HepG2 (cell line): Measurements from ENCODE around the gene ZNF239. TPM values are rescaled to one million over a fixed set of nuclear protein-coding genes. Genes with fewer than 3 reads are reported as not detected.

Experiments
- ATAC-seq: fragments of 200-7000 bp; cut with Tn5 transposase; 3 replicates; pipeline ENCODE4 v1.9.1; 2020; ENCODE audit warnings: mild to moderate bottlenecking, moderate library complexity
- BruUV-seq: library from RNA; stranded (reverse); fragments of 400-500 nt; replicated peaks from 2 replicates; lab custom pipeline; 2021; lab: Mats Ljungman, UMichigan
- CTCF ChIA-PET: fragments of 300-600 bp; formaldehyde crosslinking; extraction: SDS; loops from one replicate; lab custom pipeline; 2021; ENCODE audit warnings: low total read pairs, inconsistent platforms, low intra/inter-chr PET ratio; lab: Yijun Ruan, JAX
- POLR2A ChIA-PET: fragments of 350-600 bp; sonication (Branson Sonifier 250); formaldehyde crosslinking; loops from one replicate; lab custom pipeline; 2020; ENCODE audit warnings: antibody characterized with exemption, inconsistent platforms; lab: Yijun Ruan, JAX
- DNase-seq: peaks from one replicate; pipeline ENCODE4 v3.0.0-alpha.2; 2015; ENCODE audit warnings: low spot score
- FAIRE-seq: peaks from 3 replicates; lab custom pipeline; 2011; peaks lifted over from hg19 to GRCh38; lab: Jason Lieb, UNC
- H2AFZ ChIP-seq: one replicate; pipeline ENCODE4 v1.6.1; 2011; ENCODE audit warnings: low read length, inconsistent platforms
- H3K27ac ChIP-seq: fragments of 300-600 bp; 3 replicates; pipeline ENCODE4 v1.8.0; 2011; ENCODE audit warnings: mixed run types, mild to moderate bottlenecking, mixed read lengths, low read length, inconsistent platforms; ENCODE audit not compliant: insufficient read depth; ENCODE audit errors: extremely low read length
- H3K27me3 ChIP-seq, 2 experiments: fragments of 200-600 bp in 1 of 2; 2 replicates in 1 of 2; 3 replicates in 1 of 2; pipeline versions ENCODE4 v1.6.0 to v1.8.0; 2011; ENCODE audit warnings: low read length in 2 of 2, mild to moderate bottlenecking in 2 of 2, moderate library complexity in 2 of 2, inconsistent platforms in 1 of 2; ENCODE audit not compliant: insufficient read depth in 2 of 2, control insufficient read depth in 1 of 2
- H3K36me3 ChIP-seq, 2 experiments: fragments of 200-600 bp in 1 of 2; replicated peaks in 1 of 2; 2 replicates in 1 of 2; 3 replicates in 1 of 2; pipeline versions ENCODE4 v1.5.1 to v1.8.0; 2011; ENCODE audit warnings: low read length in 2 of 2, inconsistent platforms in 1 of 2; ENCODE audit not compliant: insufficient read depth in 2 of 2, control insufficient read depth in 1 of 2
- H3K4me1 ChIP-seq: 2 replicates; pipeline ENCODE4 v1.5.1; 2012; ENCODE audit warnings: low read length, inconsistent platforms; ENCODE audit not compliant: insufficient read depth
- H3K4me2 ChIP-seq: 2 replicates; pipeline ENCODE4 v1.6.0; 2011; ENCODE audit warnings: low read depth, low read length, inconsistent platforms
- H3K4me3 ChIP-seq, 3 experiments: fragments of 200-600 bp in 1 of 3; sonication (generic), shearing (Covaris generic) in 1 of 3; replicated peaks in 1 of 3; 2 replicates each; pipeline ENCODE4 v1.5.1; 2011 to 2016; ENCODE audit warnings: low read length in 3 of 3, inconsistent platforms in 2 of 3, low read depth in 2 of 3, mild to moderate bottlenecking in 2 of 3, control low read depth in 1 of 3, mixed read lengths in 1 of 3; ENCODE audit not compliant: insufficient read depth in 1 of 3
- H3K79me2 ChIP-seq: one replicate; pipeline ENCODE4 v1.6.1; 2011; ENCODE audit warnings: low read length, inconsistent platforms; ENCODE audit not compliant: insufficient read depth
- H3K9ac ChIP-seq: 2 replicates; pipeline ENCODE4 v1.6.0; 2011; ENCODE audit warnings: mild to moderate bottlenecking, low read depth, low read length, inconsistent platforms; ENCODE audit not compliant: insufficient read depth
- H3K9me3 ChIP-seq: 2 replicates; pipeline ENCODE4 v1.5.1; 2012; ENCODE audit warnings: mild to moderate bottlenecking, low read length
- H4K20me1 ChIP-seq: 2 replicates; pipeline ENCODE4 v1.6.0; 2011; ENCODE audit warnings: inconsistent platforms, mild to moderate bottlenecking, low read length, moderate library complexity; ENCODE audit not compliant: insufficient read depth
- FOSL2 ChIP-seq: sonication (generic); formaldehyde crosslinking; IDR thresholded peaks from 2 replicates; pipeline ENCODE4 v1.4.0; 2020; ENCODE audit warnings: missing genetic modification reagents
- GMEB1 ChIP-seq: sonication (generic); formaldehyde crosslinking; IDR thresholded peaks from 2 replicates; pipeline ENCODE4 v1.5.1; 2020; ENCODE audit warnings: missing genetic modification reagents, mild to moderate bottlenecking, borderline replicate concordance
- HMG20A ChIP-seq: IDR thresholded peaks from 2 replicates; pipeline ENCODE4 v1.6.1; 2016; ENCODE audit warnings: borderline replicate concordance
- ISL2 ChIP-seq: sonication (generic); formaldehyde crosslinking; IDR thresholded peaks from 2 replicates; pipeline ENCODE4 v1.5.0; 2020; ENCODE audit warnings: missing genetic modification reagents
- JUND ChIP-seq: sonication (generic); formaldehyde crosslinking; IDR thresholded peaks from 2 replicates; pipeline ENCODE4 v1.8.0; 2022; ENCODE audit warnings: mild to moderate bottlenecking, missing genetic modification reagents
- NR1H2 ChIP-seq: sonication (generic); formaldehyde crosslinking; IDR thresholded peaks from 2 replicates; pipeline ENCODE4 v1.8.1; 2022; ENCODE audit warnings: low read depth, missing genetic modification reagents, borderline replicate concordance
- RFX1 ChIP-seq: fragments of 450-650 bp; IDR thresholded peaks from 2 replicates; pipeline ENCODE4 v1.6.1; 2017
- SMC3 ChIP-seq: IDR thresholded peaks from 2 replicates; pipeline ENCODE4 v1.6.1; 2011; ENCODE audit warnings: low read length, improper control_type of control experiment
- ZBTB14 ChIP-seq: sonication (generic); formaldehyde crosslinking; IDR thresholded peaks from 2 replicates; pipeline ENCODE4 v1.4.0; 2020; ENCODE audit warnings: missing genetic modification reagents
- ZNF251 ChIP-seq: sonication (generic); formaldehyde crosslinking; IDR thresholded peaks from 2 replicates; pipeline ENCODE4 v1.9.0; 2021; ENCODE audit warnings: mild to moderate bottlenecking, missing genetic modification reagents
- ZNF562 ChIP-seq: sonication (generic); formaldehyde crosslinking; IDR thresholded peaks from 2 replicates; pipeline ENCODE4 v1.8.0; 2022; ENCODE audit warnings: missing genetic modification reagents, borderline replicate concordance
- ZNF629 ChIP-seq: sonication (generic); formaldehyde crosslinking; conservative IDR thresholded peaks from 2 replicates; pipeline ENCODE4 v1.5.0; 2020; ENCODE audit warnings: missing genetic modification reagents
- ZNF768 ChIP-seq: sonication (generic); formaldehyde crosslinking; IDR thresholded peaks from 2 replicates; pipeline ENCODE4 v1.4.0; 2020; ENCODE audit warnings: missing genetic modification reagents
- ZSCAN25 ChIP-seq: sonication (generic); formaldehyde crosslinking; IDR thresholded peaks from 2 replicates; pipeline ENCODE4 v1.8.0; 2022; ENCODE audit warnings: mild to moderate bottlenecking, missing genetic modification reagents
- WGBS: methylation state at CpG from one replicate; pipeline ENCODE4 v1.1.6; 2017; ENCODE audit warnings: low lambda C conversion rate; 5-methylcytosine and 5-hydroxymethylcytosine counted together
- in situ Hi-C: cut with HindIII; loops from 2 replicates; pipeline ENCODE4 v1.10.0; 2017; ENCODE audit warnings: low pct_unique_long_range_greater_than_20kb; ENCODE audit not compliant: extremely low pct_ligation_motif_present
- intact Hi-C: fragments of 100-400 bp; cut with micrococcal nuclease; formaldehyde crosslinking; loops from one replicate; pipeline ENCODE4 v1.10.0; 2022; ENCODE audit not compliant: unreplicated experiment
- polyA plus RNA-seq, 8 experiments: library from polyadenylated mRNA; depleted of rRNA in 3 of 8; stranded (reverse) in 7 of 8; unstranded in 1 of 8; fragments of >200 nt; fragmentation: Illumina TruSeq in 4 of 8; extraction: Trizol in 4 of 8; gene quantifications; 2 replicates each; pipeline versions ENCODE4 v1.2.1 to v1.2.3, GENCODE V29; 2011 to 2016; ENCODE audit warnings: low read depth in 4 of 8, missing spikeins in 1 of 8, mixed read lengths in 1 of 8; ENCODE audit not compliant: insufficient read depth in 1 of 8
- total RNA-seq, 5 experiments: library from RNA; depleted of rRNA; stranded (reverse); fragments of >200 nt; fragmentation: Illumina TruSeq; extraction: Trizol; gene quantifications; 2 replicates each; pipeline ENCODE4 v1.2.3, GENCODE V29; 2016; ENCODE audit warnings: low read depth in 1 of 5
- TF ChIP-seq, protein P1 (sequence below): IDR thresholded peaks from 2 replicates; pipeline ENCODE4 v1.6.1; 2016; ENCODE audit warnings: low read depth, control low read depth

ZNF239 gene
- total and polyA plus RNA-seq, 2 of the 13 experiments (the other 11 are each of a cell fraction or from before 2014, with no cell fraction given), result 0.05 TPM; not detected in 1

DNA sequence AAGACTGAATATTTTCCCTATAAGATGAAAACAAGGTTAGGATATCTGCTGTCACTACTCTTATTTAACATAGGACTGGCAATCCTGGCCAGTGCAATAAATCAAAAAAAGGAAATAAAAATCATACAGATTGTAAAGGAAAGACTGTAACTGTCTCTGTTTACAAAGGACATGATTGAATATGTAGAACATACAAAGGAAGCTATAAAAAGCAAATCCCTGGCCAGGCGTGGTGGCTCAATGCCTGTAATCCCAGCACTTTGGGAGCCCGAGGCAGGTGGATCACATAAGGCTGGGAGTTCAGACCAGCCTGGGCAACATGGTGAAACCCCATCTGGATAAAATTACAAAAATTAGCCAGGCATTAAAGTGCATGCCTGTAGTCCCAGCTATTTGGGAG, 47.6 kb upstream of the ZNF239 start:
- DNase-seq (no peak), ATAC-seq (no peak), FAIRE-seq (no peak)
- ChIA-PET POLR2A (no interaction called here), CTCF (no interaction called here)
- Histone ChIP-seq H3K27me3 (no peaks in the 10 kb centered on the region), H3K36me3 (0 out of 5 replicates have a peak, but pooled peaks cover 0 to under 1% of the 10 kb centered on the region in 2 experiments), H3K4me1 (no peaks in the 10 kb centered on the region), H2AFZ (no peak overlapping the region), H3K27ac (no peak overlapping the region), H3K4me2 (no peak overlapping the region), H3K4me3 (no peak overlapping the region), H3K79me2 (no peaks in the 10 kb centered on the region), H3K9me3 (peaks cover 16% of the 10 kb centered on the region), H3K9ac (no peak overlapping the region), H4K20me1 (no peaks in the 10 kb centered on the region)
- 6% methylated on average over 2 of the region's 2 CpGs for WGBS
- in situ Hi-C loops (no loop called here), intact Hi-C loops (no loop called here)
- TF ChIP-seq ZNF629 (CRISPR knock-in tag) (no peak), JUND (CRISPR knock-in tag) (no peak), ZNF251 (no peak)
- BruUV-seq, result no TSS peak

DNA sequence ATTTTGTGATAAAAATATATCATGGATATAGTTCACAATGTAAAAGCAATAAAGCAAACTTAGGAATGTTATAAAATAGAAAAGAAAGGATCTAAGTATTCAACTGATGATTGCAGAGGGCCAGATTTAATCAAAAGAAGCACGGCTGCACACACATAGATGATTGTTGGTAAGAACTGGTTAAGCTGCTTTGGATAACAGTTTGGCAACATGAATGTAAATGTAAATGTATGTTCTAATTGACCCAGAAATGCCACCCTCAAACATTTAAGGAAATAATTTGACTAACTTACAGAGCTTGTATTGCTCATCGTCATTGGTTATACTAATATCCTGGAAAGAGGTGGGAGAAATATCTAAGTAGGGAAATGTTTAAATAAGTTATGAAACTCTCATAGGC, 45.0 kb upstream of the ZNF239 start:
- H3K79me2 ChIP-seq, result no peaks in the 10 kb centered on the region
- FAIRE-seq, result no peak
- no peak for DNase-seq
- H3K9ac ChIP-seq, result no peak overlapping the region
- no peak for ATAC-seq
- no peak overlapping the region for H3K4me3 ChIP-seq
- no peaks in the 10 kb centered on the region for H3K4me1 ChIP-seq
- in situ Hi-C loops, result no loop called here
- POLR2A ChIA-PET, result no interaction called here
- peaks cover 32% of the 10 kb centered on the region for H3K9me3 ChIP-seq
- no TSS peak for BruUV-seq
- intact Hi-C loops, result no loop called here
- no peak overlapping the region for H3K4me2 ChIP-seq
- no peaks in the 10 kb centered on the region for H4K20me1 ChIP-seq
- H3K27ac ChIP-seq, result no peak overlapping the region
- CTCF ChIA-PET, result no interaction called here
- H3K27me3 ChIP-seq, result no peaks in the 10 kb centered on the region
- H3K36me3 ChIP-seq, result peaks cover 0 to 10% of the 10 kb centered on the region in 2 experiments; a peak in 1 of 5 replicates
- WGBS, result 64% methylated on average over 2 of the region's 2 CpGs
- H2AFZ ChIP-seq, result no peak overlapping the region
- TF ChIP-seq ZBTB14, result no peak
- TF ChIP-seq, protein P1, sequence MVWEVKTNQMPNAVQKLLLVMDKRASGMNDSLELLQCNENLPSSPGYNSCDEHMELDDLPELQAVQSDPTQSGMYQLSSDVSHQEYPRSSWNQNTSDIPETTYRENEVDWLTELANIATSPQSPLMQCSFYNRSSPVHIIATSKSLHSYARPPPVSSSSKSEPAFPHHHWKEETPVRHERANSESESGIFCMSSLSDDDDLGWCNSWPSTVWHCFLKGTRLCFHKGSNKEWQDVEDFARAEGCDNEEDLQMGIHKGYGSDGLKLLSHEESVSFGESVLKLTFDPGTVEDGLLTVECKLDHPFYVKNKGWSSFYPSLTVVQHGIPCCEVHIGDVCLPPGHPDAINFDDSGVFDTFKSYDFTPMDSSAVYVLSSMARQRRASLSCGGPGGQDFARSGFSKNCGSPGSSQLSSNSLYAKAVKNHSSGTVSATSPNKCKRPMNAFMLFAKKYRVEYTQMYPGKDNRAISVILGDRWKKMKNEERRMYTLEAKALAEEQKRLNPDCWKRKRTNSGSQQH (CRISPR knock-in tag), result no peak
- no peak for TF ChIP-seq HMG20A (CRISPR knock-in tag)
- TF ChIP-seq RFX1, result no peak
- no peak for TF ChIP-seq FOSL2 (CRISPR knock-in tag)
- TF ChIP-seq ZNF768, result no peak
- TF ChIP-seq SMC3, result no peak
- no peak for TF ChIP-seq NR1H2 (CRISPR knock-in tag)
- no peak for TF ChIP-seq ZNF562 (CRISPR knock-in tag)
- no peak for TF ChIP-seq GMEB1 (CRISPR knock-in tag)
- TF ChIP-seq ISL2, result no peak
- no peak for TF ChIP-seq ZSCAN25 (CRISPR knock-in tag)
